ENCODE data around the gene ANKUB1. TPM values are rescaled to one million over a fixed set of nuclear protein-coding genes. Genes with fewer than 3 reads are reported as not detected.
A peak's percentile ranks its signal among the peaks of the same experiment; 100 is the strongest.

ANKUB1 gene
- total and polyA plus RNA-seq, 4 donors = 0.19 TPM; not detected in 3

DNA sequence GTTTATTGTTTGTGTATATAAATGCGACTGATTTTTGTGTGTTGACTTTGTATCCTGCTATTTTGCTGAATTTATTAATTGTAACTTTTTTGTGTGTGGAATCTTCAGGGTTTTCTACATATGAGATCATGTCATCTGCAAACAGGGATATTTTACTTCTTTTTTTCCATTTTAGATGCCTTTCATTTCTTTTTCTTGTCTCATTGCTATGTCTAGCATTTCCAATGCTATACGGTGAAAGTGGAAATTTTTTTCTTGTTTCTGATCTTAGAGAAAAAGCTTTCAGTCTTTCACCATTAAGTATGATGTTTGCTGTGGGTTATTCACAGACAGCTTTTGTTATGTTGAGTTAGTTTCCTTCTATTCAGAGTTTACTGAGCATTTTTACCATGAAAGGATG is 71.4 kb downstream of the ANKUB1 start (continued):
- TF ChIP-seq CTCF (IDR thresholded peaks at IDR 0.05; ENCODE audit: low read depth, low read length, missing input control) (no peak), SP1 (IDR thresholded peaks at IDR 0.05) (no peak), EGR1 (IDR thresholded peaks at IDR 0.05; ENCODE audit: low read depth in 2 of 2) (no peak), TAF1 (conservative IDR thresholded peaks at IDR 0.05) (no peak), HNF4A (conservative IDR thresholded peaks at IDR 0.05) (no peak)

GRCh38 chr3:149717391-149718056 is 74.8 kb downstream of the ANKUB1 start:
- Histone ChIP-seq H3K4me3 (ENCODE audit: low read depth in 1 of 3, low read length in 3 of 3) (peak overlapping the region in 2 of 3 donors; percentile 26 to 64), H3K4me1 (ENCODE audit: control insufficient read depth in 4 of 4, insufficient read depth in 4 of 4, low read length in 3 of 4) (peaks cover 0 to 3% (median 2%) of the 10 kb centered on the region in 4 donors), H3K9me3 (ENCODE audit: control insufficient read depth in 4 of 4, low read length in 3 of 4) (peaks cover 0 to 6% (median under 1%) of the 10 kb centered on the region in 4 donors), H3K27me3 (ENCODE audit: control insufficient read depth in 4 of 4, insufficient read depth in 4 of 4, low read length in 3 of 4) (no peaks in the 10 kb centered on the region), H3K27ac (ENCODE audit: low read depth in 1 of 2, low read length in 2 of 2) (no peak overlapping the region), H3K36me3 (ENCODE audit: control insufficient read depth in 4 of 4, insufficient read depth in 3 of 4, low read depth in 1 of 4, low read length in 3 of 4) (no peaks in the 10 kb centered on the region), H3K9ac (ENCODE audit: low read depth in 1 of 2, low read length in 2 of 2) (peak overlapping the region; percentile 25 to 77)
- DNase-seq (ENCODE audit: low spot score) = no peak
- WGBS = 12% methylated on average over 2 of the region's 2 CpGs
- TF ChIP-seq RXRA (IDR thresholded peaks at IDR 0.05) (no peak), NR2F2 (IDR thresholded peaks at IDR 0.05) (no peak), YY1 (IDR thresholded peaks at IDR 0.05) (no peak), CTCF (IDR thresholded peaks at IDR 0.05; ENCODE audit: low read depth, low read length, missing input control) (peak; percentile 79), RAD21 (IDR thresholded peaks at IDR 0.05) (peak; percentile 91 to 96)

DNA sequence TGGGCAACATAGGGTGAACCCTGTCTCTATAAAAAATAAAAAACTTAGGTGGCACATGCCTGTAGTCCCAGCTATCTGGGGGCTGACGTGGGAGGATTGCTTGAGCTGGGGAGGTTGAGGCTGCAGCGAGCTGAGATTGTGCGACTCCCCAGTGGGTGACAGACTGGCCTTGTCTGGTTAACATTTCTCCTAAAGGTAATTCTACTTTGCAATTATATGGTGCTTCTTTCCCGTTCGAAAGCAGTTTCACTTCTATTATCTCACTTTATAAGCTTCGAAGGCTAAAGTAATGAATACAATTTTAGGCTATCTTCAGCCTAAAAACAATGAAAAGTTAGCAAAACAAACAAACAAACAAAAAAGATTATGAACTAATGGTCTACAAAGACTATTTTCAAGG is 75.4 kb downstream of the ANKUB1 start:
- 44% methylated on average over 6 of the region's 6 CpGs for WGBS
- peaks cover 0 to 6% (median under 1%) of the 10 kb centered on the region in 4 donors for H3K9me3 ChIP-seq (ENCODE audit: control insufficient read depth in 4 of 4, low read length in 3 of 4)

GRCh38 chr3:149715247-149715646 is 77.1 kb downstream of the ANKUB1 start:
- Histone ChIP-seq H3K36me3 (ENCODE audit: control insufficient read depth in 4 of 4, insufficient read depth in 3 of 4, low read depth in 1 of 4, low read length in 3 of 4) (no peaks in the 10 kb centered on the region), H3K9me3 (ENCODE audit: control insufficient read depth in 4 of 4, low read length in 3 of 4) (no peaks in the 10 kb centered on the region), H3K27ac (ENCODE audit: low read depth in 1 of 2, low read length in 2 of 2) (no peak overlapping the region), H3K9ac (ENCODE audit: low read depth in 1 of 2, low read length in 2 of 2) (no peak overlapping the region), H3K4me1 (ENCODE audit: control insufficient read depth in 4 of 4, insufficient read depth in 4 of 4, low read length in 3 of 4) (peaks cover 0 to 3% (median 2%) of the 10 kb centered on the region in 4 donors), H3K4me3 (ENCODE audit: low read depth in 1 of 3, low read length in 3 of 3) (no peak overlapping the region), H3K27me3 (ENCODE audit: control insufficient read depth in 4 of 4, insufficient read depth in 4 of 4, low read length in 3 of 4) (no peaks in the 10 kb centered on the region)
- no peak for TF ChIP-seq MAX (IDR thresholded peaks at IDR 0.05)
- TF ChIP-seq JUND (IDR thresholded peaks at IDR 0.05) = no peak
- no peak for TF ChIP-seq NR2F2 (IDR thresholded peaks at IDR 0.05)
- TF ChIP-seq FOXA1 (IDR thresholded peaks at IDR 0.05) = no peak
- TF ChIP-seq, protein P1, sequence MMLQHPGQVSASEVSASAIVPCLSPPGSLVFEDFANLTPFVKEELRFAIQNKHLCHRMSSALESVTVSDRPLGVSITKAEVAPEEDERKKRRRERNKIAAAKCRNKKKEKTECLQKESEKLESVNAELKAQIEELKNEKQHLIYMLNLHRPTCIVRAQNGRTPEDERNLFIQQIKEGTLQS (IDR thresholded peaks at IDR 0.05) = no peak
- no peak for TF ChIP-seq SP1 (IDR thresholded peaks at IDR 0.05)
- TF ChIP-seq ZBTB33 (IDR thresholded peaks at IDR 0.05) = no peak
- TF ChIP-seq HNF4A (conservative IDR thresholded peaks at IDR 0.05) = no peak
- TF ChIP-seq YY1 (IDR thresholded peaks at IDR 0.05) = no peak
- no peak for TF ChIP-seq RXRA (IDR thresholded peaks at IDR 0.05)
- no peak for TF ChIP-seq GABPA (IDR thresholded peaks at IDR 0.05 in 1 of 2, conservative IDR thresholded peaks at IDR 0.05 in 1 of 2)
- DNase-seq (ENCODE audit: low spot score) = no peak
- 95% methylated on average over 13 of the region's 13 CpGs for WGBS

More for the DNA sequence above, 75.4 kb downstream of the ANKUB1 start:
- TF ChIP-seq, protein P1 (IDR thresholded peaks at IDR 0.05) = no peak
- Histone ChIP-seq H3K9ac (ENCODE audit: low read depth in 1 of 2, low read length in 2 of 2) (peak overlapping the region; percentile 25 to 77), H3K27me3 (ENCODE audit: control insufficient read depth in 4 of 4, insufficient read depth in 4 of 4, low read length in 3 of 4) (no peaks in the 10 kb centered on the region), H3K4me3 (ENCODE audit: low read depth in 1 of 3, low read length in 3 of 3) (peak overlapping the region; percentile 2 to 64 (median 26)), H3K4me1 (ENCODE audit: control insufficient read depth in 4 of 4, insufficient read depth in 4 of 4, low read length in 3 of 4) (peaks cover 0 to 3% (median 2%) of the 10 kb centered on the region in 4 donors), H3K27ac (ENCODE audit: low read depth in 1 of 2, low read length in 2 of 2) (peak overlapping the region in 1 of 2 donors; percentile 37), H3K36me3 (ENCODE audit: control insufficient read depth in 4 of 4, insufficient read depth in 3 of 4, low read depth in 1 of 4, low read length in 3 of 4) (no peaks in the 10 kb centered on the region)
- DNase-seq (ENCODE audit: low spot score) = no peak

Data from liver (tissue), 9 donors.